Erythroblast (primary cell): ENCODE measurements around the gene HMGCS1.

Source experiments
- GATA1 ChIP-seq: IDR thresholded peaks from 2 replicates; pipeline ENCODE4 v1.6.1; 2011; ENCODE audit warnings: low read depth, mild to moderate bottlenecking, control low read depth, low read length, moderate library complexity
- POLR2A ChIP-seq: IDR thresholded peaks from 2 replicates; pipeline ENCODE4 v1.6.1; 2011; ENCODE audit warnings: mild to moderate bottlenecking, low read length

DNA sequence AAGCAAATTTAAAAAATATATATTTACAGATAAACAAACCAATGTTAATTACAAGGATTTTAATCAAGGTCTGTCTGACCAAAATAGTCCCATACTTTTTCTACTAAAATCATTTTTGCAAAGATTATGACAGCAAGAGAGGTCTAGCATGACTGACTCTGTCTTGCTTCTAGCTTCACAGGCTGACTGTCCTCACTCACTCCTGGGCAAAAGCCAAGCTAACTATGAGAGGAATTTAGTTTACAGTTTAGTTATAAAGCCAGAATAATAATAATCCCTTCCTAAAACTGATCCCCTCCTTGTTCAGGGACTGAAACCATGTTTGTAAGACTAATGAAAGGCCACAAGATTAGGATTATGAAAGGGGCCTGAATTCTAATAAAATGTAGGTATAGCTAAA lies 45.5 kb upstream of the HMGCS1 start:
- TF ChIP-seq POLR2A (no peak), GATA1 (no peak)
